ENCODE measurements around the gene FGFR2.

The FGFR2 gene

GRCh38 chr10:121609426-121610380, 11.5 kb upstream of the FGFR2 start:
- no peak for DNase-seq

GRCh38 chr10:121608469-121609190, 10.4 kb upstream of the FGFR2 start:
- peak in 1 of 2 donors; percentile 2 for DNase-seq

DNA sequence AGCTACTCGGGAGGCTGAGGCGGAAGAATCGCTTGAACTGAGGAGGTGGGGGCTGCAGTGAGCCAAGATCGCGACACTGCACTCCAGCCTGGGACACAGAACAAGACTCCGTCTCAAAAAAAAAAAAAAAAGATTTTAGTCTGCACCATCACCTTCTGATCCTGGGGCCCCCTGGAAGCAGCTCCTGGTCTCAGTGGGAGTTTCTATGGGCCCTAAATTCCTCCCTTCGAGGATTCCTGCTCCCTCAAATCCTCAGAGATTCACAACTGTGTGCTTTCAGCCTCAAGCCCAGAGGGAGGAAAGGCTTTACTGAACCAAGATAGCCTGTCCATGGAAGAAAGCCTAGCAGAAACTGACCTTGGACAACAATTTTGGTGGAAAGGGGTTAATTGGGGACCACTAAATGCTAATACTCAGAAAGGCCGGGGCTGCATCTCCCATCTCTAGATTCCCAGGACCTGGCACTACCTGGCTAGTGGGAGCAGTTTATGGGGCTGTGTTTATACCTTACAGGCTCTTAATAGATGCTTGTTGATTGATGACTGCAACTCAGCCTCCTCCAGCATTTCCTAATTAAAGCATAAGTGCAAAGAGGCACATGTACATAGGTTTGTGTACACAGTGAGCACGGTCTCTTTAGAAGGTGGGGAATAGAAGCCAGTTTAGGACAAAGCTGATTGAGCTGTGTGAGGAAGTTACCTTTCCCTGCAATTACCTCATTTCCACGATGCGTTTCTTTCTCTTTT, 9.2 kb upstream of the FGFR2 start:
- DNase-seq: no peak

DNA sequence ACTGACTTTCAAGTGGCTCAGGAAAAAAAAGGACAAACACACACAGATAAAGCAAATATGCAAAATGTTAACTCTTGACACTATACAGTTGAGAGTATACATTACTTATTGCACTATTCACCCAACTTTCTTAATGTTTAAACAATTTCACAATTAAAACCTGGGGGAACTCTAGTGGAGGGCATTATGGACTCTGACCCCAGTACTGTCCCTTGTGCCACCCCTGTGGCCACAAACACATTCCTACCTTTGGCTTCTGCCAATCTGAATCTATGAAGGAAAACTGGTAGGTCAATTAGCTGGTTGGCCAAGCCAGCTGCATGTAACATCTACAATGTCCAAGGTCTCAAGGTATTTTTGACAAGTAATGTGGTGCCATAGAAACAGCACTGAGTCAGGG, 7.5 kb upstream of the FGFR2 start:
- DNase-seq: no peak

- DNase-seq: no peak
Observed at GRCh38 chr10:121601458-121601857, 3.2 kb upstream of the FGFR2 start.

- DNase-seq: no peak
Observed at GRCh38 chr10:121600611-121601010, 2.4 kb upstream of the FGFR2 start.

- DNase-seq: no peak
Observed at GRCh38 chr10:121599947-121600346, 1.7 kb upstream of the FGFR2 start.

- DNase-seq: no peak
Observed at GRCh38 chr10:121597504-121598262, 561 bp downstream of the FGFR2 start.

- no peak for DNase-seq
Observed at GRCh38 chr10:121596689-121597503, 1.3 kb downstream of the FGFR2 start.

DNA sequence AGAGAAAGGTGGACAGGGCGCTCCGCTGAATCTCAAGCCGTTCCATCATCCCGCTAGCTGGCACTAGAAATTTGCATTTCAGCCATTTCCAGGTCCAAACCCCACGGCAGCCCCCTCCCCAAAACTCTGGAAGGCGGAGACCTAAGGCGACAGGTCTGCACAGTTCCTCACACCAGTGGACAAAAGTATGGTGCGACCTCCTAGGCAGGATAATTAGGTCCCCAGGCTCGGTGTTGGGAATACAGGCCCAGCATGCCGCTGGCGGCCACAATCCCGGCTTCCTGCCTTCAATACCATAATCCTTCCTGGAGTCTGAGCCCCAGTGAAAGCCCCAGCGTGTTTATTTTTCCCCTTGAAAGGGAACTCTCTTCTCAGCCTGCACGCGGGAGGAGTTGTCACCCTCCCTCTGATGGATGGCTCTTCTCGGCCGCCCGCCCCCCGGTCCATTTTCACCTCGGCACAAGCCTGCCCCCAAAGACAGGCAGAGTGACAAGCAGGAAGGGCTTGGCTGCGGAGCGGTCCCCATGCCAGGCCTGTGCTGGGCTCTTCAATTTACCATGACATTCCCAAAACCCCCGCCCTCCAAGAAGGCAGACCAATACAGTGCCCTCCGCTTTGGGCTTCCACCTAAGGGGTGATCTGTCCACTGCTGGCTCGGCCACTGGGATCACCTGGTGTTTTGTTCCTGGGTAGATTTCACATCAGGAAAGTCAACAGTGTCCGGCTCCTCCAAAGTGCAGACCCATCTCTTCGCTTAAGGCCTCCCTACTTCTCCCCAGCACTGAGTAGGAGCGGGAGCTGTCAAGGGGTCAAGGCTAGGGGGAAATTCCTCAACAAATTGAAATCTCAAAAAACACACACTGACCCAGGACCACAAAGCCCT, 2.2 kb downstream of the FGFR2 start:
- DNase-seq: no peak

- no peak for DNase-seq
Observed at GRCh38 chr10:121595351-121595805, 2.9 kb downstream of the FGFR2 start.

- no peak for DNase-seq
Observed at GRCh38 chr10:121594623-121595350, 3.5 kb downstream of the FGFR2 start.

GRCh38 chr10:121594076-121594475, 4.2 kb downstream of the FGFR2 start:
- no peak for DNase-seq

- DNase-seq: no peak
Observed at GRCh38 chr10:121593281-121594075, 4.8 kb downstream of the FGFR2 start.

DNA sequence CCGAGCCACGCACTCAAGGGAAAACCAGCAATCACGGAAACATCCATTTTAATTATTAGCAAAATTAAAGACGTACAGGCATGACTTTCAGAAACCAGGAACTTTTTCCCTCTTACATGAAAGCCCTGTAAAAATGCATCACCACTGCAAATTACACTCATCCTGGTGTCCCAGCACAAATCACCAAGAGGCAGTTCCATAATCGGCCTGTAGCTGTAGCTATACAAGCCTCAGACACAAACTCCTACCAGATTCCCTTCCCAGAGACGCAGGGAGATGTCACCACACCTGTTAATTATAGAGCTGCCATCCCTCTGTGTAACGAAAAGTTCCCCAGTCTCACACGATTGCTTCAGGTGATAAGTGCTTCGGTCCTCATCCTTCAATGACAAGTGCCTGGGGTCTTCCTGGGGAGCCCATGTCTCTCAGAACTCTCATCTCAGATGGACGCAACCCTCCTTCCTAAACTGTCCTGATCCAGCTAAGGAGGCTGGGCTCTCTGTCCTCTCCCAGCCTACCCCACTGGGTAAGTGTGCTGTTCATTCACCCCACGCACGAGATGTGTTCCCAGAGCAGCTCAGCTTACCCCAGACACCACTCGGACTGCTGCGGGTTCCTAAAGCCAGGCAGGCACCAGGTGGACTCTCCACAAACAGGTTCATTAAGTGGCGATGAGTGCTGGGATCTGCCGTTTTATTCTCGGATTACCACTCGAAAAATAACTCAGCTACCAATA, 5.9 kb downstream of the FGFR2 start:
- no peak for DNase-seq

DNA sequence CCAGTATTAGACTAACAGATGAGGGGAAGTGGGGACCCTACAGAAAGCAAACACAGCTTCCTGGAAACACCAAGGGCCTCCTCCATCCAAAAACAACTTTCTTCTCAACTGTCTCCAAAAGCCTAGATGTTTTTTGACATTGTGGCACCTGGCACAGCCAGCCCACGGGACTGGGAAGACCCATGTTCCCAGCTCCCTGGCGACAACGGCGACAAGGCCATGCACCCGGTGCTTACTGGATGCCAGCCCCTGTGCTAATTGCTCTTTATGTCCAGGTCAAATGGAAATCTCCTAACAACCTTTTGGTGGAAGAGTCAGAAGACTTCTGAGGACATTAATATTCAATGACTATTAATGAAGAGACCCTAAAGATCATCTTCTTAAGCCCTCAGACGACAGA, 7.1 kb downstream of the FGFR2 start:
- no peak for DNase-seq

GRCh38 chr10:121590772-121591171, 7.5 kb downstream of the FGFR2 start:
- DNase-seq: no peak

DNA sequence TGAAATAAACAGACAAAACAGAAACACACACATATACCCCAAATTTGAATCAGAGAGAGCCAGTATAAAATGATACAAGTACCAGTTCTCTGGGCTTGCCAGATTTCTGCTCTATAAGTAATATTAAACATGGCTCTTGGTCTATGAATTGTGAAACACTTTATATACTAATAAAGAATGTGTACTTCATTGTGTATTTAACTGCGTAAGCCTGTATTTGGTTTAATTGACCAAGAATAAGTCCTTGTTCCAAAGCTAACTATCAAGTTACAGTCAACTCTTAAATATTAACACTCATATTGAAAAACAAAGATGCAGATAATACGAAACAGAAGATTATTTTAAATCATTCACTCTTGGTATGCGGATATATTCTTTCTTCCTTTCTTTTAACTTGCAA, 8.7 kb downstream of the FGFR2 start:
- no peak for DNase-seq

All from CD4-positive, alpha-beta T cell treated with Interleukin-4 for 1 hour (primary cell).